Coronary artery (tissue), 2 donors: ENCODE results near the gene IGF2.
"Not testable (repeated sequence)": the region's sequence is repeated elsewhere in the genome, so short reads cannot be mapped to it uniquely, and the experiment has no call there.

ENCODE experiments used
- DNase-seq: peaks from one replicate; pipeline ENCODE4 v3.0.0-alpha.2; 2017; ENCODE audit warnings: low spot score
- H3K27ac ChIP-seq, 2 donors: fragments of 200-600 bp; sonication (generic); one replicate each; pipeline ENCODE4 v1.5.1; 2016 to 2019
- H3K4me3 ChIP-seq: fragments of 200-600 bp; sonication (generic); 2 replicates; pipeline ENCODE4 v1.5.1; 2016; ENCODE audit warnings: mild to moderate bottlenecking, moderate library complexity
- CTCF ChIP-seq: fragments of 200-600 bp; sonication (generic); IDR thresholded peaks from one replicate; pipeline ENCODE4 v1.5.1; 2019; ENCODE audit warnings: antibody characterized with exemption

The IGF2 gene

GRCh38 chr11:2182075-2182474 lies 42.9 kb upstream of the IGF2 start:
- no peak overlapping the region for H3K27ac ChIP-seq
- no peak for DNase-seq
- no peak for TF ChIP-seq CTCF
- H3K4me3 ChIP-seq, result no peak overlapping the region

GRCh38 chr11:2180789-2181370 lies 41.7 kb upstream of the IGF2 start:
- no peak for DNase-seq
- Histone ChIP-seq H3K4me3 (no peak overlapping the region), H3K27ac (no peak overlapping the region)
- no peak for TF ChIP-seq CTCF

GRCh38 chr11:2180347-2180746 lies 41.2 kb upstream of the IGF2 start:
- no peak for DNase-seq
- Histone ChIP-seq H3K4me3 (no peak overlapping the region), H3K27ac (no peak overlapping the region)
- no peak for TF ChIP-seq CTCF

- Histone ChIP-seq H3K4me3 (no peak overlapping the region), H3K27ac (no peak overlapping the region)
- DNase-seq, result no peak
- TF ChIP-seq CTCF, result no peak
Observed at GRCh38 chr11:2179516-2179915, 40.3 kb upstream of the IGF2 start.

- TF ChIP-seq CTCF, result no peak
- no peak overlapping the region for H3K4me3 ChIP-seq
- H3K27ac ChIP-seq, result no peak overlapping the region
- DNase-seq, result no peak
Observed at GRCh38 chr11:2178906-2179494, 39.8 kb upstream of the IGF2 start.

GRCh38 chr11:2178055-2178773 lies 39.0 kb upstream of the IGF2 start:
- H3K27ac ChIP-seq, H3K4me3 ChIP-seq, DNase-seq: not testable (repeated sequence)

- no peak for DNase-seq
- H3K27ac ChIP-seq, result no peak overlapping the region
- no peak overlapping the region for H3K4me3 ChIP-seq
- TF ChIP-seq CTCF, result no peak
Observed at GRCh38 chr11:2177076-2177475, 37.9 kb upstream of the IGF2 start.
